BJ (cell line): ENCODE results near the gene SERPINA4. TPM values are rescaled to one million over a fixed set of nuclear protein-coding genes. Genes with fewer than 3 reads are reported as not detected.

Source experiments
- CTCF ChIA-PET: fragments of 350-600 bp; formaldehyde crosslinking; extraction: SDS; loops from one replicate; lab custom pipeline; 2021; ENCODE audit warnings: antibody characterized with exemption, inconsistent platforms; lab: Yijun Ruan, JAX
- POLR2A ChIA-PET: fragments of 300-600 bp; sonication (Branson Sonifier 250); formaldehyde crosslinking; extraction: SDS; loops from one replicate; lab custom pipeline; 2021; ENCODE audit warnings: antibody characterized with exemption; lab: Charles Lee
- DNase-seq: peaks from one replicate; pipeline ENCODE4 v3.0.0-alpha.2; 2011; ENCODE audit warnings: low read depth
- H3K27me3 ChIP-seq: 2 replicates; pipeline ENCODE4 v1.6.0; 2011; ENCODE audit warnings: low read length; ENCODE audit not compliant: control insufficient read depth, insufficient read depth
- H3K36me3 ChIP-seq: 2 replicates; pipeline ENCODE4 v1.5.1; 2011; ENCODE audit warnings: low read length; ENCODE audit not compliant: control insufficient read depth, insufficient read depth
- H3K4me3 ChIP-seq: 2 replicates; pipeline ENCODE4 v1.5.1; 2011; ENCODE audit warnings: low read depth, mild to moderate bottlenecking, control low read depth, low read length
- polyA plus RNA-seq: library from polyadenylated mRNA; depleted of rRNA; stranded (reverse); fragments of >200 nt; gene quantifications from 2 replicates; pipeline ENCODE4 v1.2.3, GENCODE V29; 2011
- TF ChIP-seq, protein P1 (sequence below): IDR thresholded peaks from 2 replicates; pipeline ENCODE4 v1.5.1; 2011; ENCODE audit warnings: low read depth, mild to moderate bottlenecking, control low read depth, inconsistent platforms, low read length, moderate library complexity; ENCODE audit not compliant: insufficient read depth

SERPINA4 gene
- polyA plus RNA-seq, 1 experiment = not detected

DNA sequence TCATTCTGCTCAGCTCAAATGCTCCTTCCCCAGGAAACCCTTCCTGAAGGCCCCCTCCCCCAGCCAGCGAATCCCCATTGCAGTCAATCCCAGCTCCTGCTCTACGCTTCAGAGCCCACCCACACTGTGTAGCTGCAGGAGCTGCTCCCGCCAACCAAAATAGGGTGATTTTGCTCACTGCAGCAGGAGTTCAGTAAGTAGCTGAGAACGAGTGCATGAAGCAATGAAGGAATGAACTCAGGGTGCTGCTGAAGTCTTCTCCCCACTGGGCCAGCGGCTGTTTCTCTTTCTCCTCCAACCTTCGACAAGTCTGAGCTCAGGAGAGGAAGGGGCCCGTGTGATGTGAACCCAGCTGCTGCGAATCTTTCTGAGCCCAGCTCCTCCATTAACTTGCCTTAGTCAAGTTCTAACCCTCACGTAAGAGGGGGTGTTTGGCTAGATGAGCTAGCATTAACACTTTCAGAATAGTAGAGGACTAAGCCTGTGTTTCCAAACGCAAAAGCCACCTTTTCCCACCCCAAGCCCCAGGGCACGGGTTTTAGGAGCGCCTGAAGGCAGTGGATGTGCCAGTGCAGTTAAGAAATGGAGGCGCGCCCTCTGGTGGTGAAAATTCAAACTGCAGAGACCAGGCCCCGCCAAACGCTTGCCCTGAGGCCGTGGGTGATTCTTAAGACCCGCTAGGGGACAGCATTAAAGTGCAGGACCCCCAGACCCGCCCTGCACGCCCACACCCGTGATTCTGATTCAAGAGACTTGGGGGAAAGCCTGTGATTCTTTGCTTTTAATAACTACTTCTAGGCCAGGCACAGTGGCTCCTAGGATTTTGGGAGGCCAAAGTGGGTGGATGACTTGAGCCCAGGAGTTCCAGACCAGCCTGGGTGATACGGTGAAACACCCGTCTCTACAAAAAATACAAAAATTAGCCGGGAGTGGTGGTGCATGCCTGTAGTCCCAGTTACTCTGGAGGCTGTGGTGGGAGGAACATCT lies 11.9 kb upstream of the SERPINA4 start:
- H3K4me3 ChIP-seq = no peak overlapping the region
- TF ChIP-seq, protein P1, sequence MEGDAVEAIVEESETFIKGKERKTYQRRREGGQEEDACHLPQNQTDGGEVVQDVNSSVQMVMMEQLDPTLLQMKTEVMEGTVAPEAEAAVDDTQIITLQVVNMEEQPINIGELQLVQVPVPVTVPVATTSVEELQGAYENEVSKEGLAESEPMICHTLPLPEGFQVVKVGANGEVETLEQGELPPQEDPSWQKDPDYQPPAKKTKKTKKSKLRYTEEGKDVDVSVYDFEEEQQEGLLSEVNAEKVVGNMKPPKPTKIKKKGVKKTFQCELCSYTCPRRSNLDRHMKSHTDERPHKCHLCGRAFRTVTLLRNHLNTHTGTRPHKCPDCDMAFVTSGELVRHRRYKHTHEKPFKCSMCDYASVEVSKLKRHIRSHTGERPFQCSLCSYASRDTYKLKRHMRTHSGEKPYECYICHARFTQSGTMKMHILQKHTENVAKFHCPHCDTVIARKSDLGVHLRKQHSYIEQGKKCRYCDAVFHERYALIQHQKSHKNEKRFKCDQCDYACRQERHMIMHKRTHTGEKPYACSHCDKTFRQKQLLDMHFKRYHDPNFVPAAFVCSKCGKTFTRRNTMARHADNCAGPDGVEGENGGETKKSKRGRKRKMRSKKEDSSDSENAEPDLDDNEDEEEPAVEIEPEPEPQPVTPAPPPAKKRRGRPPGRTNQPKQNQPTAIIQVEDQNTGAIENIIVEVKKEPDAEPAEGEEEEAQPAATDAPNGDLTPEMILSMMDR = peak; percentile 88
- ChIA-PET POLR2A (no interaction called here), CTCF (interaction anchor here (0.7 to 3.2 kb wide), 29 partner anchors 10 to 839 kb away, joined by 3 to 36 read pairs (median 4); partner anchors contain the start of genes SERPINA12 and SERPINA4)
- H3K36me3 ChIP-seq = no peaks in the 10 kb centered on the region
- DNase-seq = no peak
- no peaks in the 10 kb centered on the region for H3K27me3 ChIP-seq

DNA sequence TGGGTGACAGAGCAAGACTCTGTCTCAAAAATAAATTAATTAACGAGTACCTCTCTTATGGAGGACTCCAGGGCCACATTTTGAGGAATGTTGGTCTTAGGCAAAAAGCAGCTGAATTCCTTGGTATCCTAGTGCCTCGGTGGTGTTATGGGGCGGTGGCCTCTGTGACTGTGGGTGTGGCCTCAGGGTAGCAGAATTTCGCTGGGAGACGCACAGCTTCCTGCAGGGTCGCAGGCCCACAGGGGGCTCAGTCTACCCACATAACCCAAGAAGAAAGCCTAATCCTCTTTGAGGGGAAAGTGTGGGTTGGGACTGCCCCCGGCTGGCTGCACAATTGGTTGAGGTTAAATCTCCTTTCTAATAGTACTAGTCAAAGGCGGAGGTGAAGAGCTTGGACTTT lies 11.2 kb upstream of the SERPINA4 start:
- Histone ChIP-seq H3K27me3 (no peaks in the 10 kb centered on the region), H3K4me3 (no peak overlapping the region), H3K36me3 (no peaks in the 10 kb centered on the region)
- no peak for DNase-seq
- TF ChIP-seq, protein P1 = no peak
- POLR2A ChIA-PET = no interaction called here
- CTCF ChIA-PET = interaction anchor here (0.9 to 3.2 kb wide), 6 partner anchors 10 to 64 kb away, joined by 4 to 36 read pairs (median 8); partner anchors contain the start of gene SERPINA4

DNA sequence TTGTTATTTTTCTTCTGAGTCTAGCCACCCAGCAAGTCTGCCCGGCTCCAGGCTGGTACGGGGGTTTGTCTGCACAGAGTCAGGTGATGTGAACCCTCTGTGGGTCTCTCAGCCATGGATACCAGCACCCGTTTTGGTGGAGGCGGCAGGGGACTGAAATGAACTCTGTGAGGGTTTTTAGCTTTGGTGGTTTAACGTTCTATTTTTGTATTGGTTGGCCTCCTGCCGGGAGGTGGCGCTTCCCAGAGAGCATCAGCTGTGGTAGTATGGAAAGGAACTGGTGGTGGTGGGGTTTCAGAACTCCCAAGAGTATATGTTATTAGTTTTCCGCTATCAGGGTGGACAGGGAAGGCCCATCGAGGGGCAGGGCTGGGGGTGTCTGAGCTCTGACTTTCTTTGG lies 5.3 kb upstream of the SERPINA4 start:
- no peaks in the 10 kb centered on the region for H3K27me3 ChIP-seq
- CTCF ChIA-PET = interaction anchor here (0.6 to 1.2 kb wide), 2 partner anchors 10 to 45 kb away, joined by 3 read pairs; no protein-coding TSS in a partner anchor
- no peak for DNase-seq
- no peak overlapping the region for H3K4me3 ChIP-seq
- H3K36me3 ChIP-seq = no peaks in the 10 kb centered on the region
- POLR2A ChIA-PET = no interaction called here
- TF ChIP-seq, protein P1 = no peak

DNA sequence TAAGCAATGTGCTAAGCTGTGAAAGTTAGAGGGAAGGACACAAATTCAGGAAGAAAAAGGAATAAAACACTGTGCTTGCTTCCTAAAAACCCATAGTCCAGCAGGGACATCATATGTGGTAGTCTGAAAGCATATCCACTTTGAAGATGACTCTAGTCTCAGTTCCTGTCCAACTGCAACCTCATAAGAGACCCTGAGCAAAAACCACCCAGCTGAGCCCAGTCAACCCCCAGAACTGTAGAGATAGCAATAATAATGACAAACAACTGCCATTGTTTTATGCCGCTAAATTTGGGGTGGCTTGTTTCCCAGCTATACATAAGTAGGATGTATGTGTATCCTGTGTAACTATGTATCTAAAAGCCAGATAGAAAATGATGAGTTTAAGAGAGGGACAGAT lies 3.9 kb upstream of the SERPINA4 start:
- H3K36me3 ChIP-seq = no peaks in the 10 kb centered on the region
- DNase-seq = no peak
- ChIA-PET POLR2A (no interaction called here), CTCF (interaction anchor here (5.9 kb wide), 1 partner anchor 8 kb away, joined by 36 read pairs; no protein-coding TSS in a partner anchor)
- no peaks in the 10 kb centered on the region for H3K27me3 ChIP-seq
- TF ChIP-seq, protein P1 = no peak
- H3K4me3 ChIP-seq = no peak overlapping the region

DNA sequence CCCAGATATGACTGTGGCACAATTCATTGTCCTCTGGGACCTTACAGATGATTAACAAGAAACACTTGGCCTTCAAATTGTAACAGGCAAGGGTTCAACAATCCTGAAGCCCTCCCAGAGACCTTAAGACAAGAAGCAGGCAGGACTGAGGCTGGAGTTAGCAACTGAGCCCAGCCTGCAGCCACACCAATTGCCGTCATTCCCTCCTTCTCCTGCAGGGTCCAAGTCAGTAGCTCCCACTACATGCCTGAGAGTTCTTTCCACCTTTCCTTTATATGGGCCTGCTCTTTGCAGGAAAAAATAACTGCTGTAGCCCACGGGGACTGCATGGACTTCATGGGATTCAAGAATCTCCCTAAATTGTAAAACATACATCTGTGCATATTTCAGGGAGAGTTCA lies 2.4 kb upstream of the SERPINA4 start:
- POLR2A ChIA-PET = no interaction called here

More for the DNA sequence above, 2.4 kb upstream of the SERPINA4 start:
- CTCF ChIA-PET = interaction anchor here (1.6 to 5.9 kb wide), 2 partner anchors 9 kb away, joined by 4 to 36 read pairs; no protein-coding TSS in a partner anchor
- H3K27me3 ChIP-seq = no peaks in the 10 kb centered on the region
- DNase-seq = no peak
- no peaks in the 10 kb centered on the region for H3K36me3 ChIP-seq
- TF ChIP-seq, protein P1 = no peak
- H3K4me3 ChIP-seq = no peak overlapping the region
